HPDE6-E6E7 (cell line): ENCODE data around the gene PSMC4.

Experiments
- DNase-seq: peaks from one replicate; pipeline ENCODE4 v3.0.0; 2011; ENCODE audit warnings: missing footprints; ENCODE audit errors: extremely low spot score

Gene PSMC4

DNA sequence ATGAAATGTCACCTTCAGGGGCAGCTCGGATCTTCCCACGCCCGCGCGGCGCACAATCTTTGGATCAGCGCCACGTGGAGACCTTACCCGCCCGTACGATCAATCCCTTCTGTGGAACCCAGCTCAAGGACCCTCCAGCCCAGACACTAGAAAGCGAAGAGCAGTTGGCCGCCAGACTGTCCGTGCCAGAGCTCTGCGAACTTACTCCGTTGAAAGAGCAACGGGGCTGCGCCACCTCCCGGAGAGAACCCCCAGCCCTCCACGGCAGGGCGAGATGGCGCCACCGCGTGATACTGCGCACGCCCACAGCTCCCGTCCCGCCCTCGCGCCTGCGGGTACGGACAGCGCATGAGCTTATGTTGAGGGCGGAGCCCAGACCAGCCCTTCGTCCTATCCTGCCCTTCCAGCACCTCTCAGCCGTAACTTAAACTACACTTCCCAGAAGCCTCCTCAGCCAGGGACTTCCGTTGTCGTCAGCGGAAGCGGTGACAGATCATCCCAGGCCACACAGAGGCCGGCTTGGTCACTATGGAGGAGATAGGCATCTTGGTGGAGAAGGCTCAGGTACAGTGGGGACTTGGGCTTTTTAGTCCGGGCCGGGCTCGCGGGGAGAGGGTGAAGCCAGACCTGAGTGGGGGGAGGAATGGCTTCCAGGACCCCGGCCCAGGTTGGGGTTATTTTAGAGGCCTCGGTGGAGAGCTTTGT lies at the start of gene PSMC4:
Gene PSMC4, plus strand, starts transcription at position 491 of the 705 bp plus-strand sequence. Its CDS starts 38 bp downstream, at position 529.
- peak; percentile 98 for DNase-seq

DNA sequence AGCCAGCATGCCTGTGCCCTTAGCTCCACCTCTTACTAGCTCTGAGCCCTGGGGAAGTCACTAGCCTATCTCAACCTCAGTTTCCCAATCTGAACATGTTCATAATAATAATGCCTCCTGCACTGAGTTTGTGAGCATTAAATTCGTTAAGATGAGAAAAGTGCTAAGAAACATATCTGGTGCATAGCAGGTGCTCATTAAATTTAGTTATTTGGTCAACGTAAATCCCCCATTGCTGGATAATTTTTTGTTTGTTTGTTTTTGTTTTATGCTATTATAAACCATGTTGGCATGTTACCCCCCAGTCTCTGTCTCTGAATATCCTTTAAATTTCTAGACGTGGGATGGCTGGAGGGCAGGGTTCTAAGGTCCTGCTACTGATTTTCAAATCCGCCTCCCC lies 47.1 kb upstream of the PSMC4 start:
- no peak for DNase-seq

DNA sequence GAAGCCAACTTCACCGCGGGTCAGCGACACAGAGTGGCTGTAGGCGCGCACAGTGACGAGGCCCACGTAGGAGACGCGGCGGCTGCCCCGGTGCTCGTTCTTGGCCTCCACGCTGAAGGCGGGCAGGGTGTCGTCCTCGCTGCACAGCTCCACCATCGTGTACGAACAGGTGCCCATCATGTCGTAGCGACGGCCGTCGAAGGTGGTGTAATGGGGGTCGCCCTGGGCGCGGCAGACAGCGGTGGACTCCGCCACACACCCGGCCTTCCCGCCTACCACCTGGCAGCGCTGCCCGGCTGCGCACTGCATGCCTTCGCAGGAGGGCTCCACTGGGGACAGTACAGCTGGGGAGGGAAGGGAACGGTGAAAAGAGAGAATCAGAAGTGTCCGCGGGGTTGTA lies 46.6 kb upstream of the PSMC4 start:
- DNase-seq, result no peak

DNA sequence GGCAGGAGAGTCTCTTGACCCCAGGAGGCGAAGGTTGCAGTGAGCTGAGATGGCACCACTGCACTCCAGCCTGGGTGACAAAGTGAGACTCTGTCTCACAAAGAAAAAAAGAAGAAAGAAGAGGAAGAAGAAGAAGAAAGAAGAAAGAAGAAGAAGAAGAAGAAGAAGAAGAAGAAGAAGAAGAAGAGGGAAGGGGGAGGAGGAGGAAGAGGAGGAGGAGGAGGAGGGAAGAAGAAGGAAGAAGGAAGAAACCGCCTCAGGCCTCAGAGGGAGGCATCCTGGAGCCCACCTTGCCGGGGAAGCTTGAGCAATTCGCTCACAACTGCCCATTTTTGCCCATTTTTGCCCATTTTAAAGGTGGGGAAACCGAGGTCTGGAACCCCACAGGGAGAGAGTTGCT lies 46.0 kb upstream of the PSMC4 start:
- DNase-seq, result no peak

DNA sequence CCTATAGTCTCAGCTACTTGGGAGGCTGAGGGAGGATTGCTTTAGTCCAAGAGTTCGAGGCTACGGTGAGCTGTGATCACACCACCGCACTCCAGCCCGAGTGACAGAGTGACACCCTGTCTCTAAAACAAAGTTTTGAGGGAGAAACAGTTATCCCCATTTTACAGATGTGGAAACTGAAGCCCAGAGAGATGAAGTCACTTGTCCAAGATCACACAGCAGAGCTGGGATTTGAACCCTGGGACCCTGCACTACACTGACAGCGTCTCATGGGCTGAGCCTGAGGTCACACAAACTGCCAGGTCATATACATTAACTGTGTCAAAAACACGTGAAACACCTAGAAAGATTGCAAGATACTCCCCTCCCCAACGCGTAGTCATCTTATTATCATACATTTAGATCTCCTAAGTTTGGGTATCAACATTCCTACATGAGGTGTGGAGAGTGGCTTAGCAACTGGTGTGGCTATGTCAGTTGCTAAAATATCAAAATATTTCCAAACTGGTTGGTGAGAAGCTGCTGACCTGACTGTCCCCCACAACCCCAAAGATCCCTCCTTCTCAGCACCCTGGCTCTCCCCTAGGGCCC lies 44.7 kb upstream of the PSMC4 start:
- DNase-seq, result no peak

DNA sequence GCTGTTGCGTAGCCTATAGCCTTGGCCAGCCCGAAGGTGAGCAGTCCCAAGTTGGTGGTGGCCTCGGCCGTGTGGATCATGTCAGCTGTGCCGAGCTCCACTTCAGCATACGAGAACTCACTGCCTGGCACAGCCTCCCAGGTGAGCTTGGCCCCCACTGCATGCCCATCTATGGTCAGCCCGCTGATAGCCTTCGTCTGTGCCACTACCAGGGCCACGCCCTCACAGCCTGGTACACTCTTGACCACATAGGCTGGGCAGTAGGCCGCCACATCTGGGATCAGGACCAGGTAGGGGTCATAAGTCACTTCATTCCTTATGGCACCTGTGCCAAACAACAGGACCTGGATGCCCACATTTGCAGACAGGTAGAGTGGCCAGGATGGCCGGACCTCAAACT lies 43.9 kb upstream of the PSMC4 start:
- no peak for DNase-seq

DNA sequence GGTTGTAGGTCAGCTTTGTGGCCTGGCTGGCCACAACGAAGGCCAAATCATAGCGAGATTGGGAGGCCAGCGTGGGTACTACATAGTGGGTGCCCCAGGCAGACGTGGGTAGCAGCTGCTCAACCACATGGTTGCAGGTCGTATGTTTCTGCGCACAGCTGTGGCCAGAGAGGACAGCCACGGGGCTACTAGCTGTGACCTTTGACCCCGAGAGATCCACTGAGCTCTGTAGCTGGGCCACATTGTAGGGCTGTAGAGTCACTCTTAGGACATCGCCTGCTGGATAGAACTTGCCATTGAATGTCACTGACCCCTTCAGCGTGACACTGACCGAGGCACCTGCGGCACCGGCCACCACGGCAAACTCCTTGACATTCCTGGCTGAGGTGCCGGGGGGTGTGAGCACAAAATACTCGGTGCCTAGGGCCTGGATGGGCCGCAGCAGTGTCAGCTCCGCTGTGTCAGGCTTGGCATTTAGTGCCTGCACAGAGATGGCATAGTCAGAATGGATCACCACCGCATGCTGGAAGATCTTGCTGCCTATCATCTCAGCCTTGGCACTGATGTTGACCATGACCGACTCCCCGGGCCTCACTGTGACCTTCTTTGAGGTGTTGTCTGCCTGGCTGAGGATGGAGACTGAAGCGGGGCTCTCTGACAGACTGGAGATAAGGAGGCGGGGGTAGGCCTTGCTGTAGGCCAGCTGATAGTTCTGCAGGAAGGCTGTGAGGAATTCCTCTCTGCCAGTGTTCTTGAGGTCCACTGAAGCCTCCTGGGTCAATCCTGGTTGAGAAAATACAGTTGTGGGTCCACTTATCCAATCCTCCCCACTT lies 43.2 kb upstream of the PSMC4 start:
- no peak for DNase-seq

DNA sequence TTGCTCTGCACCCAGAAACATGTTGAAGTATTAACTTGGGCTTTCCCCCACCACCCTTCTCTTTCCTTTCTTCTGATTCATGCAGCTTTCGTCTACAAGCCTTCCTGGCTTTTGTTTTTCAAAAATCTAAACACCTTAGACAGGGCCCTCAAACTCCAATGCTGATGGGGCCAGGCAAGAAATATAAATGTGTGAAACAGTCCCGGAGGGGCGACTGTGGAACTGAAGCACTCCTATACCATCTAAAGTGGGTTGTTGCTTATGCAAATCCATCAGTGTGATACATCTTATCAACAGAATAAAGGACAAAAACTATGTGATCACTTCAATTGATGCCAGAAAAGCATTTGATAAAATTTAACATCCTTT lies 42.6 kb upstream of the PSMC4 start:
- no peak for DNase-seq

DNA sequence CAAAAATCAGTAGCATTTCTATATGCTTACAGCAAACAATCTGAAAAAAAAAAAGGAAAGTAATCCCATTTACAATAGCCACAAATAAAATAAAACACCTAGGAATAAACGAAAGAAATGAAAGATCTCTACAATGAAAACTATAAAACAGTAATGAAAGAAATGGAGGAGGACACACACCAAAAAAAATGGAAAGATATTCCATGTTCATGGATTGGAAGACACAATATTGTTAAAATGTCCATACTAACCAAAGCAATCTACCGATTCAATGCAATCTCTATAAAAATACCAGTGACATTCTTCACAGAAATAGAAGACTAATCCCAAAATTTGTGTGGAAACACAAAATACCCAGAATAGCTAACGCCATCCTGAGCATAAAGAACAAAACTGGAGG lies 41.2 kb upstream of the PSMC4 start:
- DNase-seq, result no peak

DNA sequence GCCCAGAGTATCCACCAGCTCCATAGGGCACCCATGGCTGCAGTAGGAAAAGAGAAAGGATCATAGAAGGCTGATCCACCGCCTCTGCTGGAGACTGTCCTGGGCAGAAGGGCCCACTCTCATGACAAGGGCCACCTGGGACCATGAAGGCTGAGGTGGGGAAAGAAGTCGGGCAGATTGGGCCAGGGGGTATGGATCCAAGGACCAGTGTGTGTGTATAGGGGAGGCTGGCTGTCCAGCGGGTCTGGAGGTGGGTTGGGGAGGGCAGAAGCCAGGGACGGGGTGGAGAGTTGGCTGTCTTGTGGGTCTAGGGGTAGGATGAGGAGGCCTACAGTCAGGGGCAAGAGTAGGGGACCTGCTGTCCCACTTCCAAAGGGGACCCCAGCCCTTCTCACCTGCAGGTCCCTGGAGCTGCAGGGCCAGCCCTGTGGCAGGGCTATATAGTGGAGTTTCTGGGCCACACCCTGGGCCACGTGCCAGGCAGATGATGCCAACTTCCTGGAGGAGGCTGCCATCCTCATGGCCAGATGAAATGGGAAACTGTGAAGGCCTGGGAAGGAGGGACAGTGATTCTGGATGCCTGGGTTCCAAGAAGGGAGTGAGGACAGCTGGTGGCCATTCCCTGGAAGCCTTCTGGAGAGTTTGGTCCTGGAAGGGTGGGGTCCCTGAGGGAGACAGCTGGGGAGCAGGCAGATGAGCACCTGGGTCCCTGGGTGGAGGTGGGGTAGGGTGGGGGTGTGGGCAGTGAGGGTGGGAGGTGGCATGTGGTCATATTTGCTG lies 36.2 kb upstream of the PSMC4 start, which contains the start of gene FCGBP:
Gene FCGBP, minus strand, starts transcription at position 51 of the 780 bp plus-strand sequence.
- no peak for DNase-seq

DNA sequence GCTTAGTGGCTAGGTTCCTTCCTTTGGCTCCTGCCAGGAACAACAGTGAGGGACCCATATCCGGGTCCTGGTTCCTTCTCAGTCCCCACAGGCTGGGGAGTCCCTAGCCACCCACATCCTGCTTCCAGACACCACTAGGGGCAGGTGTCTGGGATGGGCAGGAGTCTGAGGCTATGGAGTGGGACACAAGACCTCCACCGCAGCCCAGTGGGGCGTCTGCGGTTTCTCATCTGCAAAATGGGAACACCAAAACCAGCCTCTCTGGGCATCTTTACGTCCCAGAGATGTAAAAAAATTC lies 35.7 kb upstream of the PSMC4 start:
- no peak for DNase-seq

DNA sequence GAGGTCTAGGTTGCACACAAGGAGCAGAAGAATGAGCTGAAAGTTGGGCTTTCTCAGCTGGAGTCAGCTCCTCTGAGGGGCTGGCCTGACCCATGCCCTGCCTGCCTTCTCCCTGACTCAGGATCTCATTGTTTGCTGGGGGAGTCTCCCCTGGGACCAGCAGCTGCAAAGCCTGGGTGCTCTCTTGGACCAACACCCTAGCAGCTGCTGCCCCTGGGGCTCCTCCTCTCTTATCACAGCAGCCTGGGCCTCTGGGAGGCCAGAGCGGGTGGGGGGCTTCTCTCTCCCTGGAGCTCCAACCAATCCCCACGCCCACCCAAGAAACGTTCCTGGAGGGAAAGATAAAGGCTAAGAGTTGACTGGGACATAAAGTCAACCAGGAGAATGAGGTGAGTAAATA lies 34.9 kb upstream of the PSMC4 start:
- DNase-seq, result no peak

DNA sequence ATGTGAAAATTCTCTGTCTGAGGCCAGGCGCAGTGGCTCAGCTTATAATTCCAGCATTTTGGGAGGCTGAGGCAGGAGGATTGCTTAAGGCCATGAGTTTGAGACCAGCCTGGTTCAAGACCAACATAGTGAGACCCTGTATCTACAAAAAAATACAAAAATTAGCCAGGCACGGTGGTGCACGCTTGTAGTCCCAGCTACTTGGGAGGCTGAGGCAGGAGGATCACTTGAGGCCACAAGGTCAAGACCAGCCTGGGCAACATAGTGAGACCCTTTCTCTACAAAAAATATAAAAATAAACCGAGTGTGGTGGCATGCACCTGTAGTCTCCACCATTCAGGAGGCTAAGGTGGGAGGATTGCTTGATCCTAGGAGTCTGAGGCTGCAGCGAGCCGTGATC lies 34.3 kb upstream of the PSMC4 start:
- DNase-seq, result no peak

DNA sequence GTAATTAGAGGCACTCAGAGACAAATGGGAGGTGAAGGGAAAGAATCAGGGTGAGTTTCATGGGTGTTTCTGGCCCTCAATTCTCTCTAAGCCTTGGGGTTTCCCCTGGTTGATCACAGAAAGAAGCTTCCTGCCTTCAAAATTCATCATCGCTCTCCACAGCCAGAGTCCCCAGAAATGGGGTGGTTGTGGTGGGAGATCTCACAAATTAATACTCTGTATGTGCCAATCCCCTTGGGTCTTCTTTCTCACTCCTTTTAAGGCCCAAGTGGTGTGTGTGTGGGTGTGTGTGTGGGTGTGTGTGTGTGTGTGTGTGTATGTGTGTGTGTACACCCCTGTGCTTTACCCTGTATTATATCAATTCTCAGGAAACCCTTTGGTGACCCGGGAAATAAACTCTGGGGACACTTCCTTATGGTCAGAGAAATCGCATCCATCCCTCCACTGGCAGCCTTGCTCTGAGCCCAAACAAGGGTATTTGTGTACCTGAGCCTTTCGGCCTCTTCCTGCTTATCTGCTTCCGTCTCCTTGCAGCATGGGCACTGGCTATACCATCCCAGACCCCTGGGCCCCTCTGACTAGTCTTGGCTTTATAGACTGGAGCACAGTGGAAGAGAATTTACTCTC lies 33.8 kb upstream of the PSMC4 start:
- no peak for DNase-seq

DNA sequence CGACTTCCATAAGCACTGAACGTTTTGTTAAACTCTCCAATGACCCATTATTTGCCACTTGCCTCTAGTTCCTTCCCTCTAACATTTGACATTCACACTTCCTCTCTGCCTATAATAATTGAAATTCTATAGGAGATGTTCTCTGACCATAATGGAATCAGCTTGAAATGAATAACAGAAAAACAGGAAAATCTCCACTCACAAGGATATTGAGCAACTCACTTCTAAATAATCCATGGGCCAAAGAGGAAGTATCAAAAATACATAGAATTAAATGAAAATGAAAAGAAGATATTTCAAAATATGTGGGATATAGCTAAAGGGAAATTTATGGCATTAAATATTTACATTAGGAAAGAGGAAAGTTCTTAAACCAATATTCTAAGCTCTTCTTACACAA lies 33.2 kb upstream of the PSMC4 start:
- DNase-seq, result no peak

DNA sequence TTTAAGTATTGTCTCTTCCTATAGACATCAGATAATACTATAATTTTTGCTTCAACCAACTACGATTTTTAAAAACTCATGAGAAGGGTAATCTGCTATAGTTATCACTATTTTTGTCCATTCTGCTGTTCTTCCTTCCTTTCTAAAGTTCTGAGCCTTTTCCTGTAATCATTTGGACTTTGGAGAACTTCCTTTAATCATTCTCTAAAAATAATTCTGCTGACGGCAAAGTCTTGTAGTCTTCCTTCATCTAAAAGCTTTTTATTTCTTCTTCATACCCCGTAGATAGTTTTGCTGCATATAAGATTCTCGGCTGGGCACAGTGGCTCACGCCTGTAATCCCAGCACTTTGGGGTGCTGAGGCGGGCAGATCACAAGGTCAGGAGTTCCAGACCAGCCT lies 31.4 kb upstream of the PSMC4 start:
- DNase-seq, result no peak

DNA sequence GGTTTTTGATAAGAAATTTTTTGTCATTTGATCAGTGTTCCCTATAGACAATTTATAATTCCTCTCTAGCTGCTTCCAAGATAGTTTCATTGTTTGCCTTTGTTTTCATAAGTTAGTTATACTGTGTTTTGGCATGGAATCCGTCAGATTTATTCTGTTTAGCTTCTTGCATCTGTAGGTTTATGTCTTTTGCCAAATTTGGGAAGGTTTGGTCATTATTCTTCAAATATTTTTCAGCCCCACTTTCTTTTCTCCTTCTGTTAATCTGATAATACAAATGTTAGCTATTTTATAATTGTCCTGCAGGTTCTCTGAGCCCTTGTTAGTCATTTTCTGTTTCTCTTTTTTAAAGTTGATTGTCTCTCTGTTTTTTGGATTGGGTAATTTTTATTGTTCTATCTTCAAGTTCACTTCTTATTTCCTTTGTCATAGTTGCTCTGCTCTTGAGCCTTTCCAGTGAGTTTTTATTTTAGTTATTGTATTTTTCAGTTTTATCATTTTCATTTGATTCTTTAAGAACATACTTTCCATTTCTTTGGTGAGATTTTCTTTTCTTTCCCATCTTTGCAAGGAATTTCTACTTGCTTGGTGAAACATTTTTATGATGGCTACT lies 30.6 kb upstream of the PSMC4 start:
- no peak for DNase-seq

DNA sequence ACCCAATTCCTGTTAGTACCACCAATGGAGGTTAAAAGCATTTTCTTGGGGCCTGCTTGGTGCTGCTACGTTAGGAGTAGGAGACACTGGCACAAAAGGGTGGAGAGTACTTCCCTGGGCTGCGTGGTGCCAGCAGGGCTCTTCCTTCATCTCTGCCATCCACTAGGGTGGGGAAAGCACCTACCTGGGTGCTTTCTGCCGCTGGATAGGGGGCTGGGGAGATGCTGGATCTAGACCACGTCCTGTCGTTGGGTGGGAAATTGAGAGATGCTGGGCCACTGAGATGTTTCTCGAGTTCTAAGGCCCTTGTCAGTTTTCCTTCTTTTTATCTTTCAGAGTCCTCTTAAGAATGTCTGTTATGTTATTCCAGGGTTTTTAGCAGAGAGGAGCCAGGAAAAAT lies 29.8 kb upstream of the PSMC4 start:
- no peak for DNase-seq

DNA sequence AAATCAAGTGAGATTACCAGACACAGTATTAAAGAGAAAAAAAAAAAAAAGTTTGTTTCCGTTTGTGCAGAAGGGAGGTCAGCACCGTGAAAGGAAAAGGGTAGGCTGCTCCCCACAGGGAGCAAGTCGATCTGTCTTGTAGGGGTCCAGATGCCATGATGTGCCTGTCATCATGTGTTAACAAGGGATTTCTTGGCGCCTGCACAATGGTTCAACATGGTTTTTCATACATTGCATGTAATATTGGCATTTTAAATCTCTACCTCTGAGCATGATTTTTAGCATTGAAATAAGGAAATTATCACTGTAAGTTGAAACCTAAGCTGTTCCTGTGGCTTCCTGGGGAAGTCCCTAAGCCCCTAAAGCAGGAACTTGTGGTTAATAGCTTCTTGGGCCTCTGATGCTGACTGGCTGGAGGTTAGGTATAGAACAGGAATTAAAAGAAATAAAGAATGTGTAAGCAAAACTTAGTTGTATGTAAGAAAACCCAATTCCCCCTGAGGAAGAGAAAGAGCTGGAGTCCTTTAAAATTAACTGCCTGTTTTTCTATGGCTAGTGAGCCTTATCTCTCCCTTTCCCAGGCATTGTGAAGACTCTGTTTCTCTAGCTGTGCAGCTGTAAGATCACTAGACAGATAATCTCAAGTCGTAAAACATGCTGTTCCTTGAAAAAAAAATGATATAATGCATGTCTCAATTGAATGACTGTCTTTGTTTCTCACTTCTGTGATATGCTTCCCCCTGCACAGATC lies 29.2 kb upstream of the PSMC4 start:
- no peak for DNase-seq

DNA sequence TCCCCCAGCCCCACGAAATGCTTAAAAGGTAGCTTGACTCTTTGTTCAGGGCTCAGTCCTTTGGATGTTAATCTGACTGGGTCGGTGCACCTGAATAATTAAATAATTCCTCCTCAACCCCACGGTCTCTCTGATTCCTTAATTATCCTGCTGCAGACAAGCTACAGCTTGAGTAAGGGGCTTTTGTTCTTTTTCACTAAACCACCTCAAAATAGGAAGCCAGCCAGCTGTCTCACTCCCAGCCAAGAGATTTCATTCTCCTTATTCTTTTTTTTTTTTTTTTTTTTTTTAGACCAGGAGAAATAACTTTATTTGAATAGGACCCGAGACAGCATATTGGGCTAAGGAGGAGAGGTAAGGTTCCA lies 28.6 kb upstream of the PSMC4 start:
- DNase-seq, result no peak

DNA sequence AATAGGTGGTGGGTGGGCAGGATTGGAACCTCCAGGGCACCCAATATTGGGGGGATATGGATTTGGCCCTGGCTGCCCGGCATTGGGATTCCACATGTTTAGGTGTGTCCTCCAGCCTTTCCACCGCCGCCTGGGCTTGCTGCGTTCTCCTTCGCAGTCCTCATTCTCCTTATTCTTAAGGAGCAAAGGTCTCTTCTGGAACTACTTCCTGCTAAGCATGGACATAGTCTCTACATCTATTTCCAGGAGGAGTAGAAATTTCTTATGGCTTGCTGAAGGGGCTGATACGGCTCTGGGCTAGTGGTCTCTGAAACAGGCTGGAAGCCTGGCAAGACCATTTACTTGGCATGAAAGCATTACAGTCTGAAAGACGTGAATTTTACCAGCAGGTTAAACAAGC lies 27.4 kb upstream of the PSMC4 start:
- no peak for DNase-seq
